ENCODE measurements around the gene DNAH7. TPM values are rescaled to one million over a fixed set of nuclear protein-coding genes. Genes with fewer than 3 reads are reported as not detected.
A peak's percentile ranks its signal among the peaks of the same experiment; 100 is the strongest.

The DNAH7 gene
- total RNA-seq, 6 experiments from 2014 or later: 0.12 to 0.35 (median 0.26) TPM

DNA sequence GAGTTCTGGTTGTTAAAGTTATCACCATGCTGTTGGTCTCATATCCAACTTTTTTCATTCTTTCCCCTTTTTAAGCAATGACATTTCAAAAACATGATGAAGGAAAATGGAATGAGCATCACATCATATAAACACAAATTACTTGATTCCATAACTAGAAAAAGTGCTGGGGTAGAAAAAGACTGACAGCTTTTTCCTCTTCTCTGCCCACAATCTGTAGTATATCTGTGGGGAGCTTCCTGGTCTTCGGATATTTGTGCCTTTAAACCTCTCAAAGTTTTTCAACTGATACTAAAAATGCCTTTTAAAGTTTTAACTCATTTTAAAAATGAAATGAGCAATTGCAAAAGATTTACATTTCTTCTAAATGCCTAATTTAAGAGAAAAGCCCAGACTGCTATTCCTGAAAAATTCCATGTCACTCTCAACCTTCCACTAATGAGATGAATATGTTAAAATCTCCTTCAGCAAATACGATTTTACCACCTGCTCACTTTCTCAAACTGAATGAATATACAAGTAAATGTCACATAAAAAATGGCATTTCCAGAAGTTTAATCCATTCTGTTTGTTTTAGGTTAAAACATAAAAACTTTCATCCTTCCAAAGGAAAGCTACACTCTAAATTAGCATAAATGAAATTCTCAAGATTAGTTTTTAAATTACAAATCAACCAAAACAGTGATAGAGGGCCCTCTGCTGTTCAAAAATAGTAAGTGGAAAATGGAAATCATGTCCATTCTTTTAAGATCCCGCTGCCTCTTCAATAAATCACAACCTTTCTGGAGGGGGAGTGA lies 2.1 kb downstream of the DNAH7 start:
- TF ChIP-seq POLR2A (IDR thresholded peaks at IDR 0.05) (no peak), CTCF (IDR thresholded peaks at IDR 0.05) (peak; percentile 46 to 78 (median 73))
- ATAC-seq: no peak
- 28% methylated on average over 3 of the region's 3 CpGs for WGBS (ENCODE audit: insufficient coverage, low coverage, low lambda C conversion rate, missing lambda C conversion rate)

GRCh38 chr2:196063773-196064172 lies 4.9 kb downstream of the DNAH7 start:
- H3K36me3 ChIP-seq: no peaks in the 10 kb centered on the region
- DNase-seq (no peak), ATAC-seq (no peak)
- H3K4me3 ChIP-seq: no peak overlapping the region
- H3K4me1 ChIP-seq: peaks cover 0 to 5% (median 2%) of the 10 kb centered on the region in 4 donors
- 82% methylated on average over 4 of the region's 5 CpGs for WGBS (ENCODE audit: insufficient coverage, low coverage, low lambda C conversion rate, missing lambda C conversion rate)
- H3K9me3 ChIP-seq: no peaks in the 10 kb centered on the region
- intact Hi-C loops (cut with DNase I): no loop called here
- no peaks in the 10 kb centered on the region for H3K27me3 ChIP-seq
- TF ChIP-seq POLR2A (IDR thresholded peaks at IDR 0.05) (no peak), CTCF (IDR thresholded peaks at IDR 0.05) (no peak)
- no peak overlapping the region for H3K27ac ChIP-seq

More for the DNA sequence above, 2.1 kb downstream of the DNAH7 start:
- Histone ChIP-seq H3K4me1 (peaks cover 0 to 5% (median 2%) of the 10 kb centered on the region in 4 donors), H3K9me3 (no peaks in the 10 kb centered on the region), H3K4me3 (no peak overlapping the region), H3K36me3 (no peaks in the 10 kb centered on the region), H3K27me3 (no peaks in the 10 kb centered on the region), H3K27ac (no peak overlapping the region)
- intact Hi-C loops (cut with DNase I): no loop called here
- DNase-seq: no peak

- WGBS (ENCODE audit: insufficient coverage, low coverage, low lambda C conversion rate, missing lambda C conversion rate): 45% methylated on average over 1 of the region's 3 CpGs
- no peak overlapping the region for H3K4me3 ChIP-seq
- intact Hi-C loops (cut with DNase I): no loop called here
Observed at GRCh38 chr2:196059491-196059960, 9.1 kb downstream of the DNAH7 start.

DNA sequence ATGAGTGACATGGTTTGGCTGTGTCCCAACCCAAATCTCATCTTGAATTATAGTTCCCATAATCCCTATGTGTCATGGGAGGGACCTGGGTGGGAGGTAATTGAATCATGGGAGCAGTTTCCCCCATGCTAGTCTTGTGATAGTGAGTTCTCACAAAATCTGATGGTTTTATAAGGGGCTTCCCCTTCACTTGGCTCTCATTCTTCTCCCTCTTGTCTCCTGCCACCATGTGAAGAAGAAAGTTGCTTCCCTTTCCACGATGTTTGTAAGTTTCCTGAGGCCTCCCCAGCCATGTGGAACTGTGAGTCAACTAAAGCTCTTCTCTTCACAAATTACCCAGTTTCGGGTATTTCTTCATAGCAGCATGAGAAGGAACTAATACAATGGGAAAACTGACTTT lies 14.0 kb downstream of the DNAH7 start:
- Histone ChIP-seq H3K27me3 (no peaks in the 10 kb centered on the region), H3K27ac (no peak overlapping the region), H3K36me3 (no peaks in the 10 kb centered on the region), H3K4me1 (no peaks in the 10 kb centered on the region), H3K4me3 (no peak overlapping the region), H3K9me3 (no peaks in the 10 kb centered on the region)
- 35% methylated on average over 2 of the region's 2 CpGs for WGBS (ENCODE audit: insufficient coverage, low coverage, low lambda C conversion rate, missing lambda C conversion rate)
- DNase-seq (no peak), ATAC-seq (no peak)
- TF ChIP-seq POLR2A (IDR thresholded peaks at IDR 0.05) (no peak), CTCF (IDR thresholded peaks at IDR 0.05) (no peak)
- intact Hi-C loops (cut with DNase I): no loop called here

More at GRCh38 chr2:196059491-196059960, 9.1 kb downstream of the DNAH7 start:
- Histone ChIP-seq H3K27ac (no peak overlapping the region), H3K27me3 (no peaks in the 10 kb centered on the region), H3K9me3 (no peaks in the 10 kb centered on the region), H3K36me3 (no peaks in the 10 kb centered on the region), H3K4me1 (no peaks in the 10 kb centered on the region)
- no peak for DNase-seq
- peak in 3 of 4 donors; percentile 25 to 75 (median 28) for ATAC-seq
- TF ChIP-seq CTCF (IDR thresholded peaks at IDR 0.05) (no peak), POLR2A (IDR thresholded peaks at IDR 0.05) (no peak)
